HG03432 (cell line): ENCODE results near the gene KARS1.

Source experiments
- ATAC-seq: cut with Tn5 transposase; IDR thresholded peaks from one replicate; pipeline ENCODE4 v1.9.1; 2021; ENCODE audit warnings: mild to moderate bottlenecking, moderate library complexity; ENCODE audit not compliant: unreplicated experiment

The KARS1 gene

GRCh38 chr16:75647492-75648264 lies at the start of gene KARS1, which contains the start of gene TERF2IP:
Gene KARS1, minus strand, starts transcription at chr16:75647665. Its CDS starts 26 bp downstream, at chr16:75647639.
Gene TERF2IP, plus strand, starts transcription at chr16:75647773. Its CDS starts 110 bp downstream, at chr16:75647883.
- ATAC-seq = peak; percentile 90

GRCh38 chr16:75695708-75696107 lies 48.2 kb upstream of the KARS1 start:
- no peak for ATAC-seq

GRCh38 chr16:75687361-75687760 lies 39.9 kb upstream of the KARS1 start:
- no peak for ATAC-seq

- ATAC-seq = no peak
Observed at GRCh38 chr16:75682308-75682707, 34.8 kb upstream of the KARS1 start.

- ATAC-seq = no peak
Observed at GRCh38 chr16:75679366-75679765, 31.9 kb upstream of the KARS1 start.

- no peak for ATAC-seq
Observed at GRCh38 chr16:75676909-75677308, 29.4 kb upstream of the KARS1 start, which contains the start of gene CPHXL2. Gene CPHXL2, minus strand, starts transcription at chr16:75677009. Its CDS starts 10 bp downstream, at chr16:75676999.

GRCh38 chr16:75667503-75667902 lies 20.0 kb upstream of the KARS1 start:
- no peak for ATAC-seq

GRCh38 chr16:75660726-75661302 lies 13.3 kb upstream of the KARS1 start:
- no peak for ATAC-seq

- ATAC-seq = no peak
Observed at GRCh38 chr16:75660321-75660720, 12.9 kb upstream of the KARS1 start.

GRCh38 chr16:75658175-75658574 lies 10.7 kb upstream of the KARS1 start:
- no peak for ATAC-seq

- ATAC-seq = no peak
Observed at GRCh38 chr16:75653922-75654321, 6.5 kb upstream of the KARS1 start.

GRCh38 chr16:75648265-75649076 lies 1.0 kb upstream of the KARS1 start:
- ATAC-seq = peak; percentile 40

GRCh38 chr16:75647112-75647491 lies 363 bp downstream of the KARS1 start:
- ATAC-seq = peak; percentile 26

GRCh38 chr16:75644240-75645012 lies 3.0 kb downstream of the KARS1 start:
- ATAC-seq = no peak

- ATAC-seq = no peak
Observed at GRCh38 chr16:75640598-75640997, 6.9 kb downstream of the KARS1 start.

- ATAC-seq = no peak
Observed at GRCh38 chr16:75635036-75635435, 12.4 kb downstream of the KARS1 start.

GRCh38 chr16:75632857-75633256 lies 14.6 kb downstream of the KARS1 start:
- no peak for ATAC-seq

GRCh38 chr16:75630052-75630451 lies 17.4 kb downstream of the KARS1 start:
- no peak for ATAC-seq

GRCh38 chr16:75629132-75629531 lies 18.3 kb downstream of the KARS1 start:
- ATAC-seq = no peak

GRCh38 chr16:75628351-75628750 lies 19.1 kb downstream of the KARS1 start:
- ATAC-seq = no peak

GRCh38 chr16:75627851-75628250 lies 19.6 kb downstream of the KARS1 start:
- no peak for ATAC-seq
